Gastroesophageal sphincter (tissue), 3 donors: ENCODE data around the gene MEGF8.

Source experiments
- EP300 ChIP-seq: sonication (generic); formaldehyde crosslinking; IDR thresholded peaks from one replicate; pipeline ENCODE4 v1.6.1; 2017; ENCODE audit warnings: antibody characterized with exemption, mild to moderate bottlenecking
- POLR2A ChIP-seq, 2 donors: fragments of 450-650 bp; IDR thresholded peaks; one replicate each; pipeline ENCODE4 v1.6.1; 2017; ENCODE audit warnings: antibody characterized with exemption in 2 of 2, mild to moderate bottlenecking in 2 of 2, moderate library complexity in 1 of 2
- POLR2AphosphoS5 ChIP-seq: sonication (generic); formaldehyde crosslinking; IDR thresholded peaks from one replicate; pipeline ENCODE4 v1.6.1; 2017; ENCODE audit warnings: antibody characterized with exemption
- TF ChIP-seq, protein P1 (sequence below), 4 experiments: fragments of 200-600 bp in 2 of 4; fragments of 450-650 bp in 2 of 4; sonication (generic) in 1 of 4; IDR thresholded peaks; one replicate each; pipeline ENCODE4 v1.5.1; 2017 to 2019; ENCODE audit warnings: antibody characterized with exemption in 4 of 4, mild to moderate bottlenecking in 2 of 4, moderate library complexity in 2 of 4

- TF ChIP-seq, protein P1, sequence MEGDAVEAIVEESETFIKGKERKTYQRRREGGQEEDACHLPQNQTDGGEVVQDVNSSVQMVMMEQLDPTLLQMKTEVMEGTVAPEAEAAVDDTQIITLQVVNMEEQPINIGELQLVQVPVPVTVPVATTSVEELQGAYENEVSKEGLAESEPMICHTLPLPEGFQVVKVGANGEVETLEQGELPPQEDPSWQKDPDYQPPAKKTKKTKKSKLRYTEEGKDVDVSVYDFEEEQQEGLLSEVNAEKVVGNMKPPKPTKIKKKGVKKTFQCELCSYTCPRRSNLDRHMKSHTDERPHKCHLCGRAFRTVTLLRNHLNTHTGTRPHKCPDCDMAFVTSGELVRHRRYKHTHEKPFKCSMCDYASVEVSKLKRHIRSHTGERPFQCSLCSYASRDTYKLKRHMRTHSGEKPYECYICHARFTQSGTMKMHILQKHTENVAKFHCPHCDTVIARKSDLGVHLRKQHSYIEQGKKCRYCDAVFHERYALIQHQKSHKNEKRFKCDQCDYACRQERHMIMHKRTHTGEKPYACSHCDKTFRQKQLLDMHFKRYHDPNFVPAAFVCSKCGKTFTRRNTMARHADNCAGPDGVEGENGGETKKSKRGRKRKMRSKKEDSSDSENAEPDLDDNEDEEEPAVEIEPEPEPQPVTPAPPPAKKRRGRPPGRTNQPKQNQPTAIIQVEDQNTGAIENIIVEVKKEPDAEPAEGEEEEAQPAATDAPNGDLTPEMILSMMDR (IDR thresholded peaks at IDR 0.05): no peak
- TF ChIP-seq EP300: no peak
- no peak for TF ChIP-seq POLR2A (IDR thresholded peaks at IDR 0.05)
- TF ChIP-seq POLR2AphosphoS5: no peak
Observed at GRCh38 chr19:42421591-42422031, 96.2 kb downstream of the MEGF8 start.
